Stimulated activated CD8-positive, alpha-beta memory T cell treated with anti-CD3 and anti-CD28 coated beads, Interleukin-12 subunit alpha, Interleukin-12 subunit beta, amount 100 ng/mL, for 24 hours (primary cell): ENCODE measurements around the gene HECTD4.
"Not testable (repeated sequence)": the region's sequence is repeated elsewhere in the genome, so short reads cannot be mapped to it uniquely, and the experiment has no call there.

Experiments
- DNase-seq: peaks from one replicate; pipeline ENCODE4 v3.0.0-alpha.2; 2020; ENCODE audit errors: extremely low read depth

Gene HECTD4

GRCh38 chr12:112121780-112122565 lies 260.3 kb downstream of the HECTD4 start:
- no peak for DNase-seq

DNA sequence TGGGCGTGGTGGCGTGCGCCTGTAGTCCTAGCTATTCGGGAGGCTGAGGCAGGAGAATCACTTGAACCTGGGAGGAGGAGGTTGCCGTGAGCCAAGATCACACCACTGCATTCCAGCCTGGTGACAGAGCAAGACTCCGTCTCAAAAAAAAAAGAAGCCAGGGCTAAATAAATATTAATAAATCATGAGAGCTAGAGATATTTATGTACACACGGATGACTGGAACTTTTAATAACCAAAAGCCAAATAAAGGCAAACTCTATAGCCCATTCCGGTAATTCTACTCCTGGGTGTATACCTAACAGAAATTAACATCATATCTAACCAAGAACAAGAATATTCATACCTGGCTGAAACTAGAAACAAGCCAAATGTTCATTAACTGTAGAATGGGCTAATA lies 264.5 kb downstream of the HECTD4 start:
- no peak for DNase-seq

GRCh38 chr12:112116232-112117060 lies 265.8 kb downstream of the HECTD4 start:
- no peak for DNase-seq

DNA sequence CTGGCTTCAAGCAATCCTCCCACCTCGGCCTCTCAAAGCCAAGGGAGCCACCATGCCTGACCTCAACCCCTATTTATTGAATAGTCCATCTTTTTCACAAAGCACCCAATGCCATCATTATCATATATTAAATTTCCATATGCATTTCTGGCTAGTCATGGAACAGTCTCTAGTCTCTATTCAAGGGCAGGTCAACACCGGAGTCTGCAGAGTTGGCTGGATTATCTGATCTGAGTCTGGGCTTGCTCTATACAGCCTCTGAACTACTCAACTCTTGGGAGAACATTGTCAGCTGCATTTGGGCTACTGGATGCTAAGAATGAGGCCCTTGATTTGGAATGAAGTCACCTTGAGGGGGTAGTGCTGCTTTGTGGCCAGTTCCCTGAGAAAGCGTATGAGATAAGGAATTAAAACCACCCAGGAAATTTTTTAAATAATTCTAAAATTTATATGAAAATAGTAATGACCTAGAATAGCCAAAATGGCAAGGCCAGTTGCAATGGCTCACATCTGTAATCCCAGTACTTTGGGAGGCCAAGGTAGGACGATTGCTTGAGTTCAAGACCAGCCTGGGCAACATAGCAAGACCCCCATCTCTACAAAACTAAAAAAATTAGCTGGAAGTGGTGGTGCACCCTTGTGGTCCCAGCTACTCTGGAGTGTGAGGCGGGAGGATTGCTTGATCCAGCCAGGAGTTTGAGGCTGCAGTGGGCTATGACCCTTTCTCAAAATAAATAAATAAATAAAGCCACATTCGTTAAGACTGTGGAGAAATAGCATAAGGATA lies 266.8 kb downstream of the HECTD4 start:
- DNase-seq: no peak

DNA sequence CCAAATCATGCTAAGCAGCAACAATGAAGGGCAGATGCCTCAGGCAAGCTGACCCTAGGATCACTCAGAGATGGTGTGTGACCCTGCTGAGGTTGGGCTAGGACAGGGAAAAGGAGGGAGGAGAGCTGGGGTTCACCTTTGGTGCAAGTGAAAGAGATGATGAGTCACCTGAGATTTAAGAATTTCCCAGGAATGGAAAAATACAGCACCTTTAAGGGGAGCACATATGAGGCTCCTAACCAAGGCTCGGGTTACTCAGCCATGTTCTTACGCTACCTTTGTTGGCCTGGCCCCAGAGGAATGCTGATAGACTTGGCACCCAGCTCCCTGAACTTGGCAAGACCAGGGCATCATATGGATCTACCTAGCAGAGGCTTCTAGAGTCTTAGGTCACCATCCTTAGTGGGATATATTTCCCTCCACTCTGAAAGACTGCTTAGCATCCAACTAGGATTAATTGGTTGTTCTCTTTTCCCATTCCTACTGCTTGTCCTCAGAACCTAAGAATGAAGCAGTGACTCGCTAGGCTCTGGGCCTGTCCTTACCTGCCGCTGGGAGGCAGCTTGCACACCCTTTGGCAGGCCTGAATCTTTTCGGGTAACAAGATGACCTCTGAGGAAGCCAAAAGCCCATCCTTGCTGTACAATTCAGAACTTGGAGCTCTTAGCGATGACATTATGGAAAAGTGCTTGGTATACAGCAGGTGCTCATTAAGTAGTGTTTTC lies 269.7 kb downstream of the HECTD4 start:
- no peak for DNase-seq

DNA sequence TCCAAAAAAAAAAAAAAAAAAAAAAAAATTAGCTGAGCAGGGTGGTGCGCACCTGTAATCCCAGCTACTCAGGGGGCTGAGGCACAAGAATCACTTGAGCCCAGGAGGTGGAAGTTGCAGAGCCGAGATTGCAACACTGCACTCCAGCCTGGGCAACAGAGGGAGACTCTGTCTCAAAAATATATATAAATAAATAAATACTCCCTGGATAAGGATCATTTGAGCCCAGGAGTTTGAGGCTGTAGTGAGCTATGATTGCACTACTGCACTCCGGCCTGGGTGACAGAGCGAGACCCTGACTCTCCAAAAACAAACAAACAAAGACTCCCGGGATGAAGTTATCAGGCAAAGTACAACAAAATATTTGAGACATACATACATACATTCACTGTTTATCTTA lies 270.3 kb downstream of the HECTD4 start:
- DNase-seq: no peak

GRCh38 chr12:112110787-112111662 lies 271.2 kb downstream of the HECTD4 start:
- not testable (repeated sequence) for DNase-seq
